Activated CD8-positive, alpha-beta T cell treated with anti-CD3 and anti-CD28 coated beads for 36 hours (primary cell): ENCODE results near the gene JMJD7. TPM values are rescaled to one million over a fixed set of nuclear protein-coding genes. Genes with fewer than 3 reads are reported as not detected.

ENCODE experiments used
- ATAC-seq: fragments of 200-7000 bp; cut with Tn5 transposase; one replicate; pipeline ENCODE4 v1.10.0; 2021; ENCODE audit warnings: mild to moderate bottlenecking, moderate library complexity
- CTCF ChIA-PET: fragments of 350-600 bp; sonication (Branson Sonifier 250); formaldehyde crosslinking; loops from one replicate; lab custom pipeline; 2021; ENCODE audit warnings: antibody characterized with exemption; lab: Charles Lee
- POLR2A ChIA-PET: fragments of 350-600 bp; sonication (Branson Sonifier 250); formaldehyde crosslinking; loops from one replicate; lab custom pipeline; 2021; ENCODE audit warnings: antibody characterized with exemption; lab: Charles Lee
- DNase-seq: peaks from one replicate; pipeline ENCODE4 v3.0.0-alpha.2; 2020
- H3K27ac Mint-ChIP-seq: one replicate; pipeline ENCODE4 v1.8.0; 2021; ENCODE audit warnings: mild to moderate bottlenecking, mixed read lengths
- H3K27me3 Mint-ChIP-seq: one replicate; pipeline ENCODE4 v1.8.0; 2021; ENCODE audit warnings: mixed read lengths
- H3K36me3 Mint-ChIP-seq: one replicate; pipeline ENCODE4 v1.8.0; 2021; ENCODE audit warnings: low read depth, mixed read lengths
- H3K4me1 Mint-ChIP-seq: one replicate; pipeline ENCODE4 v1.8.0; 2021; ENCODE audit warnings: low read depth, mixed read lengths
- H3K4me3 Mint-ChIP-seq: one replicate; pipeline ENCODE4 v1.8.0; 2021; ENCODE audit warnings: mild to moderate bottlenecking, moderate library complexity, mixed read lengths
- H3K9me3 Mint-ChIP-seq: one replicate; pipeline ENCODE4 v1.8.0; 2021; ENCODE audit warnings: mixed read lengths
- CTCF ChIP-seq: fragments of 200-600 bp; IDR thresholded peaks from one replicate; pipeline ENCODE4 v1.8.0; 2022; ENCODE audit warnings: antibody characterized with exemption, mild to moderate bottlenecking
- intact Hi-C: fragments of 100-400 bp; cut with micrococcal nuclease; formaldehyde crosslinking; loops from one replicate; pipeline ENCODE4 v1.10.0; 2022
- microRNA-seq: library from miRNA; unstranded; fragments of <30 nt; microRNA quantifications from one replicate; pipeline ENCODE4 v1.2.0, GENCODE V29; 2022; ENCODE audit warnings: borderline microRNAs expressed, borderline replicate concordance
- total RNA-seq, 2 experiments: library from RNA; stranded (reverse); gene quantifications; one replicate each; pipeline ENCODE4 v1.2.3, GENCODE V29; 2021

JMJD7 gene
- total RNA-seq, 2 experiments from 2014 or later = 8.2 to 13.2 TPM

GRCh38 chr15:41887161-41887560 lies 59.3 kb downstream of the JMJD7 start:
- Mint-ChIP-seq H3K27me3 (peaks cover 3% of the 10 kb centered on the region), H3K4me1 (peaks cover 18% of the 10 kb centered on the region), H3K9me3 (no peaks in the 10 kb centered on the region), H3K36me3 (no peaks in the 10 kb centered on the region), H3K4me3 (no peak overlapping the region), H3K27ac (no peak overlapping the region)
- TF ChIP-seq CTCF = no peak
- intact Hi-C loops = no loop called here
- ATAC-seq (no peak), DNase-seq (no peak)
- ChIA-PET POLR2A (no interaction called here), CTCF (interaction anchor here (1.1 to 1.3 kb wide), 3 partner anchors 16 to 113 kb away, joined by 3 to 4 read pairs (median 3); partner anchors contain the start of gene MAPKBP1)

Small RNAs within 50 kb of the gene (microRNA-seq; reads per million reads assigned to microRNA genes)
- not detected for gene MIR4310

Other genes with a start within 250 kb of the JMJD7 start
- gene MGA, start 167.7 kb upstream of the JMJD7 start, total RNA-seq = 10 to 100 TPM; 30.7 to 32.6 TPM
- gene MAPKBP1, start 53.6 kb upstream of the JMJD7 start, total RNA-seq = 10 to 100 TPM; 16.6 to 17.2 TPM
- gene PLA2G4B, start 10.8 kb downstream of the JMJD7 start, total RNA-seq = 1 to 10 TPM; 4.2 to 4.8 TPM
- gene SPTBN5, start 66.0 kb downstream of the JMJD7 start, total RNA-seq = under 1 TPM; 0.11 to 0.14 TPM
- gene EHD4, start 144.5 kb downstream of the JMJD7 start, total RNA-seq = 10 to 100 TPM; 22.3 to 22.6 TPM
- gene PLA2G4E, start 192.9 kb downstream of the JMJD7 start, total RNA-seq = not detected